Measurements from ENCODE around the gene FNDC3B.

Gene FNDC3B

GRCh38 chr3:172263781-172264486 lies 224.6 kb downstream of the FNDC3B start:
- in situ Hi-C loops (cut with MboI; ENCODE audit: low pct_unique_long_range_greater_than_20kb, low sequenced_read_pairs, unreplicated experiment), result no loop called here
- TF ChIP-seq CTCF (IDR thresholded peaks at IDR 0.05; ENCODE audit: extremely low read depth, insufficient read depth, missing control alignments), result no peak
- DNase-seq (ENCODE audit: low spot score), result no peak

DNA sequence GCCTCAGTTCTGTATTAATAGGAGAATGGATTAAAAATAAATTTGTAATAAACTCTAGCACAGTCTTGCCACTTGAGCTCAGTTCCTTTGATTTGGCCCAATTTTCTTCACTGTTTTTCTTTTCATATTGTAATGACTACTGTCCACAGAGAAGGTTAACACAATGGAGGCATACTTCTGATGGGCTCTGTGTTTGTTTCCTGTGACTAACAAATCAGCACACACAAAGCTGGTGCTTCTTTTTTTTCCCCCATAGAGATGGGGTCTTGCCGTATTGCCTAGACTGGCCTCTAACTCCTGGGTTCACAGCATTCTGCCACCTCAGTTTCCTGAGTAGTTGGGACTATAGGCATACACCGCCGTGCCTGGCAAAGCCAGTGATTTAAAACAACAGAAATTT lies 226.7 kb downstream of the FNDC3B start:
- in situ Hi-C loops (cut with MboI; ENCODE audit: low pct_unique_long_range_greater_than_20kb, low sequenced_read_pairs, unreplicated experiment), result no loop called here
- no peak for TF ChIP-seq CTCF (IDR thresholded peaks at IDR 0.05; ENCODE audit: extremely low read depth, insufficient read depth, missing control alignments)
- DNase-seq (ENCODE audit: low spot score), result no peak

DNA sequence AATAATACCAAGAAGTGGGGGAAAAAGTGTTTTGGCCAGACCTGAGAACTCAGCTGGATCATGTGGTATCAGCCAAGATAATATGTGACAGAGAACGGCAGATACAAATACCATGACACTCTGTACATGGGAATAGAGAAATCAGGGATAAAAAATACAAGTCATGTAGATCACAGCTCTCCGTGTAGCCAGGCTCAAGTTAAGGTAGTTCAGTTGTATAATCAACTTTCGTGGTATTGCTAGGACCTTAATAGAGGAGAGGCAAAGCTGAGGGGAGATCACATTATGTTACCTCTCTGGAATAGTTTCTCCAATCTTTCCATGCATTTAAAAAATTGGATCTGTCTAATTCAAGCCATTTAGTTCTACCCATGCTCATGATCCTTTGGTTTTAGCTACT lies 229.0 kb downstream of the FNDC3B start:
- no peak for DNase-seq (ENCODE audit: low spot score)
- TF ChIP-seq CTCF (IDR thresholded peaks at IDR 0.05; ENCODE audit: extremely low read depth, insufficient read depth, missing control alignments), result no peak
- in situ Hi-C loops (cut with MboI; ENCODE audit: low pct_unique_long_range_greater_than_20kb, low sequenced_read_pairs, unreplicated experiment), result no loop called here

DNA sequence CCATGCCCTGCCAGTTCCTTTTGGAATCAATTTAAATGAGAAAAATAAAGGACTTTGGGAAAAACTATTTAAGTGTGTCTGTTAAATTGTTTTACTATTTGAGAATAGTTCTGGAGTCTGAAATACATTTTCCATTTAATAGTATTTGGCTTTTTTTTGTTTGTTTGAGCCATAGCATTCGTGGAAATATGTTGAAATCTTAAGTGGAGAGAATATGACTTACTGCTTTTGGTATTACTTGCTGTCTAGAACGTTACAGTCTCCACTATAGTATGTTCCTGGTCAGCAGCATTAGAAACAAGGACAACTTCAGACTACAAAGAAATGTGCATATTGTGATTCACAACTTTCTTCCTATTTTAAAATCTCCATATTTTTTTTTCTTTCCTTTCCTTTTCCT lies 229.5 kb downstream of the FNDC3B start:
- in situ Hi-C loops (cut with MboI; ENCODE audit: low pct_unique_long_range_greater_than_20kb, low sequenced_read_pairs, unreplicated experiment), result no loop called here
- no peak for DNase-seq (ENCODE audit: low spot score)
- TF ChIP-seq CTCF (IDR thresholded peaks at IDR 0.05; ENCODE audit: extremely low read depth, insufficient read depth, missing control alignments), result no peak

DNA sequence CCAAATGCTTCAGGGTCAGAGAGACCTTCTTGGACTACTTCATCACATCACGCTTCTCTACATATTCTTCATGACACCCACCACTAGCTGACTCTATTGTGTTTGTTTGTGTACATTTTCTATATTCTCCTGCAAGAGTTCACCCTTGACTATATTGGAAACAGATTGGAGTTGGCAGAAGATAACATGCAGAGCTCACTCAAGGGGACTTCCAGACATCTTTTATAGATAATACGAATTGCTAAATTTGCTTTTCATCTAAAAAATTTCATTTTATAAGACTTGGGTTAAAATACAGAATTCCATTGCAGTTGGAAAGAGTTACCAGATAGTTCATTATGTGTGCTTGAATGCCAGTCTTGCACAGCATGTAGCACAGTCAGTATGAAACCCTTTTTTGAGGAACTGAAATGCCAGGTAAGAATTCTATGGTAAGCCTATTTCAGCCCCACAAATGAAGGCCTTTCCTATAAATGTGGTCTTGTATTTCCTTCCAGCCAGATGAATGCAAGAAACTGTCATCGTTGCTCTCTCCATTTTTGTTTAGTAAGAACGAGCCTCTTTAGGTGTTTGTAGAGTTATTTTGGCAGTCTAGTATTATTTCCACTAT lies 231.3 kb downstream of the FNDC3B start:
- in situ Hi-C loops (cut with MboI; ENCODE audit: low pct_unique_long_range_greater_than_20kb, low sequenced_read_pairs, unreplicated experiment), result no loop called here
- DNase-seq (ENCODE audit: low spot score), result peak; percentile 32
- no peak for TF ChIP-seq CTCF (IDR thresholded peaks at IDR 0.05; ENCODE audit: extremely low read depth, insufficient read depth, missing control alignments)

GRCh38 chr3:172271386-172271976 lies 232.1 kb downstream of the FNDC3B start:
- DNase-seq (ENCODE audit: low spot score), result no peak
- in situ Hi-C loops (cut with MboI; ENCODE audit: low pct_unique_long_range_greater_than_20kb, low sequenced_read_pairs, unreplicated experiment), result no loop called here
- no peak for TF ChIP-seq CTCF (IDR thresholded peaks at IDR 0.05; ENCODE audit: extremely low read depth, insufficient read depth, missing control alignments)

Measured in GM13977 (cell line).